NCI-H82 treated with DMSO at 0.1 percent for 48 hours (cell line): ENCODE measurements around the gene HRH3.

Experiments used
- DNase-seq: peaks from one replicate; lab custom pipeline; 2025; ENCODE audit not compliant: unreplicated experiment; lab: John Stamatoyannopoulos, UW

Gene HRH3

GRCh38 chr20:62181808-62182207, 38.3 kb downstream of the HRH3 start:
- DNase-seq = peak; percentile 29

GRCh38 chr20:62179162-62179504, 40.9 kb downstream of the HRH3 start:
- DNase-seq = no peak

GRCh38 chr20:62178316-62179161, 41.5 kb downstream of the HRH3 start:
- no peak for DNase-seq

GRCh38 chr20:62177307-62177706, 42.8 kb downstream of the HRH3 start:
- no peak for DNase-seq

- DNase-seq = no peak
Observed at GRCh38 chr20:62176866-62177265, 43.2 kb downstream of the HRH3 start.

- DNase-seq = no peak
Observed at GRCh38 chr20:62175711-62176110, 44.4 kb downstream of the HRH3 start.

GRCh38 chr20:62174870-62175624, 45.0 kb downstream of the HRH3 start:
- no peak for DNase-seq

- no peak for DNase-seq
Observed at GRCh38 chr20:62174021-62174804, 45.9 kb downstream of the HRH3 start.

- DNase-seq = no peak
Observed at GRCh38 chr20:62172666-62173065, 47.4 kb downstream of the HRH3 start.

- no peak for DNase-seq
Observed at GRCh38 chr20:62171245-62171644, 48.8 kb downstream of the HRH3 start.

GRCh38 chr20:62170536-62170935, 49.5 kb downstream of the HRH3 start:
- no peak for DNase-seq

GRCh38 chr20:62168890-62169435, 51.1 kb downstream of the HRH3 start:
- no peak for DNase-seq

GRCh38 chr20:62168061-62168460, 52.0 kb downstream of the HRH3 start:
- DNase-seq = no peak

GRCh38 chr20:62167474-62167873, 52.6 kb downstream of the HRH3 start:
- no peak for DNase-seq

GRCh38 chr20:62165762-62166399, 54.2 kb downstream of the HRH3 start:
- no peak for DNase-seq
